Natural killer cell treated with Interleukin-12 subunit alpha and Interleukin-12 subunit beta and Interleukin-15 and Interleukin-18, amount 100 ng/mL, for 72 hours (primary cell): ENCODE measurements around the gene DNM3. TPM values are rescaled to one million over a fixed set of nuclear protein-coding genes. Genes with fewer than 3 reads are reported as not detected.

Experiments
- ATAC-seq, 2 donors: fragments of 150-1000 bp; cut with Tn5 transposase in 1 of 2; sonication (Bioruptor Pico), chemical (Tn5 transposase) in 1 of 2; 2 replicates each; pipeline ENCODE4 v1.10.0; 2021
- DNase-seq: peaks from one replicate; pipeline ENCODE4 v3.0.0; 2022; ENCODE audit warnings: low spot score
- H3K27ac Mint-ChIP-seq, 2 donors: 1 replicate in 1 of 2; 2 replicates in 1 of 2; pipeline ENCODE4 v1.8.0; 2022; ENCODE audit warnings: mixed read lengths in 2 of 2, mild to moderate bottlenecking in 1 of 2, moderate library complexity in 1 of 2
- H3K27me3 Mint-ChIP-seq, 2 donors: 1 replicate in 1 of 2; 2 replicates in 1 of 2; pipeline ENCODE4 v1.8.0; 2022; ENCODE audit warnings: mixed read lengths in 2 of 2
- H3K36me3 Mint-ChIP-seq: one replicate; pipeline ENCODE4 v1.8.0; 2022; ENCODE audit warnings: mixed read lengths
- H3K4me1 Mint-ChIP-seq, 2 donors: 1 replicate in 1 of 2; 2 replicates in 1 of 2; pipeline ENCODE4 v1.8.0; 2022; ENCODE audit warnings: low read depth in 2 of 2, mixed read lengths in 2 of 2, mild to moderate bottlenecking in 1 of 2
- H3K4me3 Mint-ChIP-seq: one replicate; pipeline ENCODE4 v1.8.0; 2022; ENCODE audit warnings: mixed read lengths
- H3K9me3 Mint-ChIP-seq: 2 replicates; pipeline ENCODE4 v1.8.0; 2022; ENCODE audit warnings: mixed read lengths
- total RNA-seq, 2 donors: library from RNA; stranded (reverse); gene quantifications; one replicate each; pipeline ENCODE4 v1.2.3, GENCODE V29; 2022

Gene DNM3
- total RNA-seq, 2 donors from 2014 or later, result 1.5 to 3.5 TPM

- ATAC-seq, result no peak
- no peaks in the 10 kb centered on the region for H3K36me3 Mint-ChIP-seq
- no peaks in the 10 kb centered on the region for H3K4me1 Mint-ChIP-seq
- DNase-seq, result no peak
- H3K9me3 Mint-ChIP-seq, result no peaks in the 10 kb centered on the region
- no peak overlapping the region for H3K27ac Mint-ChIP-seq
- H3K27me3 Mint-ChIP-seq, result peaks cover 5 to 7% of the 10 kb centered on the region in 2 donors
- no peak overlapping the region for H3K4me3 Mint-ChIP-seq
These were observed 241.9 kb downstream of the DNM3 start for GRCh38 chr1:172083191-172083590.

GRCh38 chr1:172084876-172085275 lies 243.6 kb downstream of the DNM3 start:
- H3K27ac Mint-ChIP-seq, result no peak overlapping the region
- H3K4me3 Mint-ChIP-seq, result no peak overlapping the region
- peaks cover 0 to 4% of the 10 kb centered on the region in 2 donors for H3K27me3 Mint-ChIP-seq
- H3K36me3 Mint-ChIP-seq, result no peaks in the 10 kb centered on the region
- ATAC-seq (no peak), DNase-seq (no peak)
- no peaks in the 10 kb centered on the region for H3K4me1 Mint-ChIP-seq
- no peaks in the 10 kb centered on the region for H3K9me3 Mint-ChIP-seq

DNA sequence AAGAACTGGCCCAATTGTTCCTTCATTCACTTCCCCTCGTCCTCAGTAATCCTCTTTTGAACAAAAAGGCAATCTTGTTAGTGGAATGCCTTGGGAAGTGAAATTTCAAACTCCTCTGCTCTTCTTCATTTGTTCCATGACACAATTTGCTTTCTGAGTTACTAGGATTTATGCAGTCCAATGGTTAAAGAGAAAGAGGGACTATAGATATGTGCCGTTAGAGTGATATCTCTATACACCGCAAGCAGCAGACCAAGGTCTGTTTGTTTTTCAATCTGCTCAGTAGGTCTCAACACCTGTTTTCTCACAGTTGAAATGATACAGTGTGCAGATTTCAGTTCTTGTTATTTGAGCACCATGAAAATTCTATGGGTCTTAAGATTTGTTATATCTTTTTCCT lies 244.0 kb downstream of the DNM3 start:
- Mint-ChIP-seq H3K27ac (no peak overlapping the region), H3K4me3 (no peak overlapping the region), H3K36me3 (no peaks in the 10 kb centered on the region), H3K27me3 (peaks cover 0 to 4% of the 10 kb centered on the region in 2 donors), H3K9me3 (no peaks in the 10 kb centered on the region), H3K4me1 (no peaks in the 10 kb centered on the region)
- ATAC-seq (no peak), DNase-seq (no peak)

GRCh38 chr1:172086137-172086536 lies 244.8 kb downstream of the DNM3 start:
- H3K9me3 Mint-ChIP-seq, result no peaks in the 10 kb centered on the region
- H3K4me3 Mint-ChIP-seq, result no peak overlapping the region
- no peak overlapping the region for H3K27ac Mint-ChIP-seq
- peaks cover 2 to 4% of the 10 kb centered on the region in 2 donors for H3K27me3 Mint-ChIP-seq
- H3K36me3 Mint-ChIP-seq, result no peaks in the 10 kb centered on the region
- no peaks in the 10 kb centered on the region for H3K4me1 Mint-ChIP-seq
- ATAC-seq (no peak), DNase-seq (no peak)

GRCh38 chr1:172088256-172088655 lies 247.0 kb downstream of the DNM3 start:
- Mint-ChIP-seq H3K4me1 (no peaks in the 10 kb centered on the region), H3K9me3 (no peaks in the 10 kb centered on the region), H3K36me3 (no peaks in the 10 kb centered on the region), H3K27ac (no peak overlapping the region), H3K4me3 (no peak overlapping the region), H3K27me3 (peaks cover 7 to 12% of the 10 kb centered on the region in 2 donors)
- no peak for ATAC-seq
- DNase-seq, result no peak

DNA sequence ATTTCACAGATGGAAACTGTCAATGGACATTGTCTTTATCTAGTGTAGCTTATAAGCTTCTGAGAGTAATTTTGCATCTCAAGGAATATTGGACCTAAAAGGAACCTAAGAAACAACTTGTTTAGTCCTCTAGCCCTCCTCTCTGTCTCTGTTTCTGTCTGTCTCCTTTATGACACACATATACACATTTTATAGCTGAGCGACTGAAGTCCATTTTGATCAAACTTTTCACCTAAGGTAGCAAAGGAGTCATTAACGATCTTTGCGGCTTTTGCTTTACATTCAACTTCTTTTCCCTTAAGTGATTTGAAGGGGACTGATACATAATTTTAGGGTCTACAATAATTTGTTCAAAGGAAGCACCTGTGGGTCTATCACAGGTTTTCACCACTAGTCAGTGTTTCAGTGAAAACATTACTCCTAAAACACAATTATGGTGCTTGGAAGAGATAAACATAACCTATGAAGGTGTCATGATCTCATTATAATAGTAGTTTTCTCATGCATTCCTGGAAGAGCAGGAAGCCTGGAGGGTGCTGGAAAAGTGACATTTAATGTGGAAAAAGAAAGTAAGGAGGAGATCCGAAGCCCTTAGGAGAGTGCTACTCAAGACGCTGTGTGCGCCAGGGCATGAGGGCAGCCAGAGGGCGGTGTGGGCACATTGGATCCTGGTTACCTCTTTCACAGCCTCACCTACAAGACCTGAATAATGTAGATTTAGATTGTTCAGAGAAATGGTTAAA lies 248.6 kb downstream of the DNM3 start:
- DNase-seq (no peak), ATAC-seq (no peak)
- Mint-ChIP-seq H3K36me3 (no peaks in the 10 kb centered on the region), H3K27me3 (peaks cover 7 to 12% of the 10 kb centered on the region in 2 donors), H3K4me3 (no peak overlapping the region), H3K27ac (no peak overlapping the region), H3K4me1 (no peaks in the 10 kb centered on the region), H3K9me3 (no peaks in the 10 kb centered on the region)

GRCh38 chr1:172090511-172090817 lies 249.2 kb downstream of the DNM3 start:
- Mint-ChIP-seq H3K4me3 (no peak overlapping the region), H3K27me3 (peaks cover 7 to 12% of the 10 kb centered on the region in 2 donors), H3K27ac (no peak overlapping the region), H3K36me3 (no peaks in the 10 kb centered on the region), H3K4me1 (no peaks in the 10 kb centered on the region), H3K9me3 (no peaks in the 10 kb centered on the region)
- DNase-seq, result no peak
- no peak for ATAC-seq

GRCh38 chr1:172095846-172096245 lies 254.5 kb downstream of the DNM3 start:
- ATAC-seq (no peak), DNase-seq (no peak)
- H3K27me3 Mint-ChIP-seq, result peaks cover 3 to 18% of the 10 kb centered on the region in 2 donors
- no peak overlapping the region for H3K4me3 Mint-ChIP-seq
- H3K27ac Mint-ChIP-seq, result no peak overlapping the region
- H3K9me3 Mint-ChIP-seq, result no peaks in the 10 kb centered on the region
- no peaks in the 10 kb centered on the region for H3K36me3 Mint-ChIP-seq
- H3K4me1 Mint-ChIP-seq, result no peaks in the 10 kb centered on the region

GRCh38 chr1:172105230-172105629 lies 263.9 kb downstream of the DNM3 start:
- Mint-ChIP-seq H3K36me3 (no peaks in the 10 kb centered on the region), H3K9me3 (no peaks in the 10 kb centered on the region), H3K4me3 (no peak overlapping the region), H3K27me3 (peaks cover 7 to 12% of the 10 kb centered on the region in 2 donors), H3K4me1 (no peaks in the 10 kb centered on the region), H3K27ac (no peak overlapping the region)
- no peak for DNase-seq
- no peak for ATAC-seq

GRCh38 chr1:172107316-172107975 lies 266.1 kb downstream of the DNM3 start:
- Mint-ChIP-seq H3K4me1 (no peaks in the 10 kb centered on the region), H3K4me3 (no peak overlapping the region), H3K27ac (no peak overlapping the region), H3K36me3 (no peaks in the 10 kb centered on the region), H3K9me3 (no peaks in the 10 kb centered on the region), H3K27me3 (peaks cover 7 to 13% of the 10 kb centered on the region in 2 donors)
- no peak for ATAC-seq
- no peak for DNase-seq

DNA sequence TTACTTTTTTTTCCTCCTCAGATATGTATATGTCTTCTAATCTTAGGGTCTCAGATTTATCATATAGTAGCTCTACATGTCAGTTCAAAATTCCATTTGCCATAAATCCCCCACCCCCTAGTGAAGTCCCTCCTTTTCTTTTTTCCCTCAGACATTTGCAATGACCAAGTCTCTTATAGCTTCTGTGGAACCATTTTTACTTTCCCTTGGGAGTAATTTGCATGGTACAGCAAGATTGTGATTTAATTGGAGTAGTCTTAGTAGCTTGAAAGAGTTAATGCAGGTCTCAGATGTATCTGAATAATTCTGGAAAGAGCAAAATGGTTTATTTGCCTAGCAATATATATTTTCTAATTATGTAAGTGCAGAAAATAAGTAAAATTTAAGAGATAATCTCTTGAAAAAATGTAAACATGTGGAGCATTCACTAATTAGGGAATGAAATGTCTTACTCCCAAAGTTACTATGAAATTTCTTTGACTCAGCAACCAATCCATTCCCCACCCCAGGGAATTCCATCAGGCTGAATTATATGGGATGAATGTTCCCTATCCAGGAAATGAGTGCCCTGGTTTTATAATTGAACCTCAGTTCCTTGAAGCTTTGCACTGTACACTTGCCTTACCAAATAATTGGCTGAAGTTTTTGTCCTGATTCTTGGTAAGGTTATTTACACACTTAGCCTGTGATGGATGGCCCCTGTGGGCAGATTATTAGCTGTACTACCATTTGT lies 267.0 kb downstream of the DNM3 start:
- no peaks in the 10 kb centered on the region for H3K4me1 Mint-ChIP-seq
- DNase-seq, result no peak

GRCh38 chr1:172109359-172109758 lies 268.1 kb downstream of the DNM3 start:
- Mint-ChIP-seq H3K4me1 (no peaks in the 10 kb centered on the region), H3K27ac (no peak overlapping the region), H3K27me3 (peaks cover 9 to 13% of the 10 kb centered on the region in 2 donors), H3K36me3 (no peaks in the 10 kb centered on the region), H3K4me3 (no peak overlapping the region), H3K9me3 (no peaks in the 10 kb centered on the region)
- no peak for ATAC-seq
- DNase-seq, result no peak

More for the DNA sequence above, 267.0 kb downstream of the DNM3 start:
- no peaks in the 10 kb centered on the region for H3K9me3 Mint-ChIP-seq
- H3K36me3 Mint-ChIP-seq, result no peaks in the 10 kb centered on the region
- ATAC-seq, result no peak
- no peak overlapping the region for H3K27ac Mint-ChIP-seq
- H3K27me3 Mint-ChIP-seq, result peaks cover 7 to 13% of the 10 kb centered on the region in 2 donors
- H3K4me3 Mint-ChIP-seq, result no peak overlapping the region

- H3K27me3 Mint-ChIP-seq, result peaks cover 9 to 13% of the 10 kb centered on the region in 2 donors
These were observed 271.3 kb downstream of the DNM3 start for GRCh38 chr1:172112576-172112975.

DNA sequence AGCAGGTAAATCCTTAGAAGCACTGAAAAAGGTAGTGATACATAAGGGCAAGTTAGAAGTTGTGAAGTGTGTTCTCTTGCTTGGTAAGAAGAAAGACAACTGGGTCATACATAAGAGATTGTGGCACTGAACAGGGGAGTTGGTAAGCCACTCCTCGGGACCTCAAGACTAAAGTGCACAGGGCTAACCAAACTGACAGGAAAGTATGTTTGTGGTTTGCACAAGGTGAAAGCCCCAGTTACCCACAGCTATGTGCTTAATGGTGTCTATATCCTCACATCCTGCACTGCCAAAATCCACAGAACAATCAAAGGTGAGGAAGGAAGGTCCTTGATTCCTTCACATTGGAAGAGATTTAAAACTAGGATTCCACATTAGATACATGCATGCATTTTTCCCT lies 276.5 kb downstream of the DNM3 start:
- peak overlapping the region; percentile 10 to 53 for H3K27ac Mint-ChIP-seq
- H3K36me3 Mint-ChIP-seq, result no peaks in the 10 kb centered on the region
- H3K27me3 Mint-ChIP-seq, result peaks cover 0 to 2% of the 10 kb centered on the region in 2 donors
- peaks cover 2% of the 10 kb centered on the region for H3K9me3 Mint-ChIP-seq
- no peak overlapping the region for H3K4me3 Mint-ChIP-seq
- ATAC-seq (peak; percentile 73 to 75), DNase-seq (no peak)
- peaks cover 19 to 21% of the 10 kb centered on the region in 2 donors for H3K4me1 Mint-ChIP-seq

More at GRCh38 chr1:172112576-172112975, 271.3 kb downstream of the DNM3 start:
- Mint-ChIP-seq H3K27ac (no peak overlapping the region), H3K36me3 (no peaks in the 10 kb centered on the region), H3K9me3 (no peaks in the 10 kb centered on the region), H3K4me1 (peaks cover 5% of the 10 kb centered on the region in 2 donors), H3K4me3 (no peak overlapping the region)
- ATAC-seq, result no peak
- no peak for DNase-seq
